H1 (cell line): Measurements from ENCODE around the gene CD8B2. TPM values are rescaled to one million over a fixed set of nuclear protein-coding genes. Genes with fewer than 3 reads are reported as not detected.

Source experiments
- CTCF ChIA-PET: fragments of 300-600 bp; sonication (Branson Sonifier 250); formaldehyde crosslinking; loops from one replicate; lab custom pipeline; 2021; ENCODE audit not compliant: partially characterized antibody; lab: Charles Lee
- POLR2A ChIA-PET: fragments of 300-600 bp; sonication (Branson Sonifier 250); formaldehyde crosslinking; loops from one replicate; lab custom pipeline; 2021; ENCODE audit warnings: inconsistent platforms; ENCODE audit not compliant: partially characterized antibody; lab: Charles Lee
- DNase-seq, 2 experiments: peaks; one replicate each; pipeline versions ENCODE4 v3.0.0 to v3.0.0-alpha.2; 2010 to 2022; ENCODE audit warnings: low spot score in 2 of 2, low read depth in 1 of 2, mixed read lengths in 1 of 2
- FAIRE-seq: peaks from 2 replicates; lab custom pipeline; 2011; peaks lifted over from hg19 to GRCh38; lab: Jason Lieb, UNC
- H2AFZ ChIP-seq: 2 replicates; pipeline ENCODE4 v1.8.1; 2012; ENCODE audit warnings: low read length, inconsistent platforms
- H2AK5ac ChIP-seq: 2 replicates; pipeline ENCODE4 v1.6.1; 2013; ENCODE audit warnings: low read depth, low read length
- H2BK120ac ChIP-seq: replicated peaks from 2 replicates; pipeline ENCODE3; 2013; ENCODE audit warnings: low read depth, low read length, inconsistent platforms
- H2BK12ac ChIP-seq: 2 replicates; pipeline ENCODE4 v1.6.1; 2013; ENCODE audit warnings: low read depth, low read length
- H2BK15ac ChIP-seq: 2 replicates; pipeline ENCODE4 v1.6.1; 2013; ENCODE audit warnings: low read length
- H2BK20ac ChIP-seq: 2 replicates; pipeline ENCODE4 v1.6.1; 2013; ENCODE audit warnings: low read length
- H2BK5ac ChIP-seq: 2 replicates; pipeline ENCODE4 v1.6.1; 2013; ENCODE audit warnings: low read depth, low read length
- H3K14ac ChIP-seq: 2 replicates; pipeline ENCODE4 v1.6.1; 2013; ENCODE audit warnings: inconsistent platforms; ENCODE audit not compliant: insufficient read length
- H3K18ac ChIP-seq: 2 replicates; pipeline ENCODE4 v1.6.1; 2013; ENCODE audit warnings: low read length; ENCODE audit errors: extremely low read depth
- H3K23ac ChIP-seq: 2 replicates; pipeline ENCODE4 v1.6.1; 2013; ENCODE audit warnings: inconsistent platforms; ENCODE audit not compliant: insufficient read length
- H3K23me2 ChIP-seq: 2 replicates; pipeline ENCODE4 v1.6.1; 2013; ENCODE audit warnings: low read depth, low read length
- H3K27ac ChIP-seq: 2 replicates; pipeline ENCODE4 v1.6.1; 2011; ENCODE audit warnings: low read depth, low read length, inconsistent platforms
- H3K27me3 ChIP-seq, 4 experiments: replicated peaks in 1 of 4; 1 replicate in 1 of 4; 2 replicates in 3 of 4; pipeline versions ENCODE4 v1.6.1 to v1.8.1; 2011 to 2013; ENCODE audit warnings: low read length in 3 of 4, mild to moderate bottlenecking in 3 of 4, inconsistent platforms in 2 of 4, mixed read lengths in 2 of 4, moderate library complexity in 1 of 4; ENCODE audit not compliant: control insufficient read depth in 3 of 4, insufficient read depth in 3 of 4; ENCODE audit errors: extremely low read depth in 1 of 4
- H3K36me3 ChIP-seq, 4 experiments: 2 replicates each; pipeline versions ENCODE4 v1.6.1 to v1.8.1; 2011 to 2013; ENCODE audit warnings: mild to moderate bottlenecking in 4 of 4, low read length in 3 of 4, moderate library complexity in 2 of 4, control low read depth in 1 of 4, inconsistent platforms in 1 of 4; ENCODE audit not compliant: insufficient read depth in 4 of 4, control insufficient read depth in 2 of 4
- H3K4ac ChIP-seq: replicated peaks from 2 replicates; pipeline ENCODE3; 2013; ENCODE audit warnings: low read length, low read depth, mixed read lengths, inconsistent platforms; ENCODE audit not compliant: insufficient read length
- H3K4me1 ChIP-seq, 4 experiments: replicated peaks in 1 of 4; 1 replicate in 1 of 4; 2 replicates in 3 of 4; pipeline versions ENCODE4 v1.6.1 to v1.8.1; 2011 to 2013; ENCODE audit warnings: low read length in 3 of 4, inconsistent platforms in 2 of 4, mixed read lengths in 1 of 4; ENCODE audit not compliant: insufficient read depth in 4 of 4, control insufficient read depth in 3 of 4
- H3K4me2 ChIP-seq, 2 experiments: 2 replicates each; pipeline versions ENCODE4 v1.6.1 to v1.8.1; 2011 to 2013; ENCODE audit warnings: low read depth in 2 of 2, low read length in 2 of 2, control low read depth in 1 of 2, inconsistent platforms in 1 of 2, mild to moderate bottlenecking in 1 of 2; ENCODE audit not compliant: insufficient read depth in 1 of 2
- H3K4me3 ChIP-seq, 4 experiments: fragments of 200-600, 300-600 bp in 1 of 4; sonication (generic), shearing (Covaris generic), sonication (Bioruptor Twin) in 1 of 4; 2 replicates each; pipeline versions ENCODE4 v1.5.1 to v1.8.1; 2011 to 2016; ENCODE audit warnings: low read length in 4 of 4, low read depth in 3 of 4, control low read depth in 2 of 4, inconsistent platforms in 2 of 4, mild to moderate bottlenecking in 2 of 4, mixed read lengths in 1 of 4, moderate library complexity in 1 of 4; ENCODE audit not compliant: insufficient read depth in 2 of 4; ENCODE audit errors: extremely low read depth in 1 of 4
- H3K56ac ChIP-seq: replicated peaks from 2 replicates; pipeline ENCODE3; 2013; ENCODE audit warnings: low read depth, mild to moderate bottlenecking, mixed read lengths, low read length, inconsistent platforms; ENCODE audit not compliant: insufficient read length
- H3K79me1 ChIP-seq: 2 replicates; pipeline ENCODE4 v1.6.1; 2013; ENCODE audit warnings: low read depth, low read length, control low read depth
- H3K79me2 ChIP-seq, 2 experiments: 2 replicates each; pipeline versions ENCODE4 v1.6.1 to v1.8.1; 2012 to 2013; ENCODE audit warnings: low read length in 2 of 2, mild to moderate bottlenecking in 2 of 2, inconsistent platforms in 1 of 2; ENCODE audit not compliant: insufficient read depth in 2 of 2, control insufficient read depth in 1 of 2
- H3K9ac ChIP-seq, 4 experiments: replicated peaks in 1 of 4; 1 replicate in 1 of 4; 2 replicates in 3 of 4; pipeline versions ENCODE4 v1.6.1 to v1.8.1; 2011 to 2013; ENCODE audit warnings: low read depth in 3 of 4, low read length in 3 of 4, control low read depth in 2 of 4, mild to moderate bottlenecking in 2 of 4, moderate library complexity in 2 of 4, inconsistent platforms in 1 of 4; ENCODE audit errors: extremely low read depth in 1 of 4
- H3K9me3 ChIP-seq, 2 experiments: 2 replicates each; pipeline versions ENCODE4 v1.6.1 to v1.8.1; 2012 to 2013; ENCODE audit warnings: mild to moderate bottlenecking in 2 of 2, moderate library complexity in 2 of 2, control low read depth in 1 of 2, inconsistent platforms in 1 of 2, low read depth in 1 of 2, low read length in 1 of 2, mixed read lengths in 1 of 2; ENCODE audit not compliant: insufficient read depth in 2 of 2
- H4K20me1 ChIP-seq, 2 experiments: replicated peaks in 1 of 2; 2 replicates each; pipeline versions ENCODE3 to v1.8.1; 2011 to 2013; ENCODE audit warnings: inconsistent platforms in 2 of 2, low read length in 2 of 2, mild to moderate bottlenecking in 1 of 2; ENCODE audit not compliant: insufficient read depth in 2 of 2, control insufficient read depth in 1 of 2
- H4K5ac ChIP-seq: 2 replicates; pipeline ENCODE4 v1.6.1; 2013; ENCODE audit warnings: low read length, low read depth, mixed read lengths, inconsistent platforms; ENCODE audit not compliant: insufficient read length
- H4K8ac ChIP-seq: 2 replicates; pipeline ENCODE4 v1.8.0; 2013; ENCODE audit warnings: mild to moderate bottlenecking, moderate library complexity, low read length, inconsistent platforms; ENCODE audit not compliant: insufficient read depth; ENCODE audit errors: extremely low read depth
- H4K91ac ChIP-seq: replicated peaks from 2 replicates; pipeline ENCODE3; 2013; ENCODE audit warnings: low read length, mixed read lengths, inconsistent platforms; ENCODE audit not compliant: insufficient read length
- CHD2 ChIP-seq: IDR thresholded peaks from 2 replicates; pipeline ENCODE4 v1.6.1; 2012; ENCODE audit warnings: low read length, improper control_type of control experiment
- E2F6 ChIP-seq: IDR thresholded peaks from 2 replicates; pipeline ENCODE4 v1.6.1; 2012; ENCODE audit warnings: inconsistent platforms
- EP300 ChIP-seq, 2 experiments: IDR thresholded peaks; 1 replicate in 1 of 2; 2 replicates in 1 of 2; pipeline ENCODE4 v1.6.1; 2011 to 2012; ENCODE audit warnings: low read depth in 2 of 2, low read length in 2 of 2, mild to moderate bottlenecking in 2 of 2, borderline replicate concordance in 1 of 2, inconsistent platforms in 1 of 2, moderate library complexity in 1 of 2
- RBBP5 ChIP-seq: IDR thresholded peaks from 2 replicates; pipeline ENCODE4 v1.7.1; 2012; ENCODE audit warnings: low read depth, mild to moderate bottlenecking, inconsistent platforms, low read length, moderate library complexity, borderline replicate concordance
- USF2 ChIP-seq: IDR thresholded peaks from 2 replicates; pipeline ENCODE4 v1.6.1; 2011; ENCODE audit warnings: low read length, improper control_type of control experiment
- WGBS, 2 experiments: shearing (Covaris generic) in 1 of 2; methylation state at CpG; one replicate each; pipeline versions ENCODE4 v1.1.6 to v1.1.7; 2013 to 2015; ENCODE audit warnings: low lambda C conversion rate in 2 of 2, mixed read lengths in 2 of 2, inconsistent platforms in 1 of 2, low coverage in 1 of 2, missing lambda C conversion rate in 1 of 2; ENCODE audit not compliant: insufficient replicate concordance in 2 of 2, insufficient coverage in 1 of 2, insufficient read length in 1 of 2; ENCODE audit errors: extremely low coverage in 1 of 2, missing lambda C conversion rate in 1 of 2; 5-methylcytosine and 5-hydroxymethylcytosine counted together
- polyA plus RNA-seq, 7 experiments: library from polyadenylated mRNA; depleted of rRNA in 3 of 7; stranded (reverse) in 5 of 7; unstranded in 2 of 7; fragments of >200 nt in 5 of 7; fragments of 200-250 nt in 2 of 7; gene quantifications; 1 replicate in 5 of 7; 2 replicates in 1 of 7; 4 replicates in 1 of 7; pipeline versions ENCODE4 v1.2.1 to v1.2.3, GENCODE V29; 2011 to 2013; ENCODE audit warnings: missing spikeins in 2 of 7, mixed read lengths in 2 of 7
- total RNA-seq: library from RNA; stranded (reverse); fragmentation: NEBNext Ultra II Directional; extraction: Animal tissue kit (Norgen Biotek cat#: 25700); gene quantifications from 2 replicates; pipeline ENCODE4 v1.2.1, GENCODE V29; 2021

The CD8B2 gene
- total and polyA plus RNA-seq, 2 of the 8 experiments (the other 6 are each of a cell fraction or from before 2014, with no cell fraction given) = 0.03 TPM; not detected in 1

- WGBS, 2 experiments = 89% methylated on average over 2 of the region's 2 CpGs; no CpG with 5 or more reads in 1 of the 2 experiments
- no peak overlapping the region for H2BK20ac ChIP-seq
- H3K79me2 ChIP-seq = no peaks in the 10 kb centered on the region
- no peak overlapping the region for H2BK5ac ChIP-seq
- DNase-seq = no peak
- no peak overlapping the region for H3K9ac ChIP-seq
- H3K4me2 ChIP-seq = no peak overlapping the region
- no peak overlapping the region for H4K91ac ChIP-seq
- no peak overlapping the region for H4K8ac ChIP-seq
- POLR2A ChIA-PET = no interaction called here
- no peak overlapping the region for H2BK120ac ChIP-seq
- no peaks in the 10 kb centered on the region for H4K20me1 ChIP-seq
- no peak overlapping the region for H3K56ac ChIP-seq
- TF ChIP-seq E2F6 = no peak
- no peak for TF ChIP-seq RBBP5
- no peak for TF ChIP-seq CHD2
- TF ChIP-seq USF2 = no peak
- no peak for TF ChIP-seq EP300 (IDR thresholded peaks at IDR 0.05; ENCODE audit: borderline replicate concordance in 1 of 2, low read depth in 2 of 2, low read length in 2 of 2)
- H3K9me3 ChIP-seq = no peaks in the 10 kb centered on the region
- no peak overlapping the region for H3K14ac ChIP-seq
- H3K4me3 ChIP-seq = no peak overlapping the region
- H3K4me1 ChIP-seq = no peaks in the 10 kb centered on the region
- no peak overlapping the region for H3K18ac ChIP-seq
- CTCF ChIA-PET = interaction anchor here (3.6 kb wide), 1 partner anchor 13 kb away, joined by 20 read pairs; no protein-coding TSS in a partner anchor
- H3K27me3 ChIP-seq = no peaks in the 10 kb centered on the region
- H3K4ac ChIP-seq = no peak overlapping the region
- no peak overlapping the region for H3K27ac ChIP-seq
- no peak for FAIRE-seq
- H3K23ac ChIP-seq = no peak overlapping the region
- no peaks in the 10 kb centered on the region for H3K23me2 ChIP-seq
- no peaks in the 10 kb centered on the region for H3K36me3 ChIP-seq
- H2AK5ac ChIP-seq = no peak overlapping the region
- no peak overlapping the region for H2AFZ ChIP-seq
- no peaks in the 10 kb centered on the region for H3K79me1 ChIP-seq
- H2BK12ac ChIP-seq = no peak overlapping the region
- no peak overlapping the region for H2BK15ac ChIP-seq
- H4K5ac ChIP-seq = no peak overlapping the region
Measured at GRCh38 chr2:106530866-106531265, 43.7 kb downstream of the CD8B2 start.
